Stimulated activated CD8-positive, alpha-beta memory T cell treated with anti-CD3 and anti-CD28 coated beads, Interleukin-15, amount 100 ng/mL, for 4 hours (primary cell): Measurements from ENCODE around the gene POLD3.

Experiments used
- DNase-seq, 2 donors: peaks; one replicate each; pipeline ENCODE4 v3.0.0-alpha.2; 2020; ENCODE audit warnings: low read depth in 2 of 2

The POLD3 gene

GRCh38 chr11:74687237-74688023 is 95.0 kb downstream of the POLD3 start:
- no peak for DNase-seq

DNA sequence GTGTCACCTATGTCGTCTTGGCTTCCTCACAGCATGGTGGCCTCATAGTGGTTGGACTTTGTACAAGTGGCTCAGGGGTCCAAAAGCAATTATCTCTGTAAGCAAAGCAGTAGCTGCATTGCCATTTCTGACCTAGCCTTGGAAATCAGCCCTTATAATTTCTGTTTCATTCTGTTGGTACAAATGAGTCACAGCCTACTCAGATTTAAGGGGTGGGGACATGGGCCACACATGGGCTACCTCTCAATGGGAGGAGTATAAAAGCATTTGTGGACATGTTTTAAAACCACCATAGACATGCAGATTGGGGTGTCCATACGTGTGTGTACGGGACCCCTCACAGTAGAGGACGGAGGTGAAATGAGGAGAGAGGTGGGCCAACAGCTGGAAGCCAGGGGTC is 97.3 kb downstream of the POLD3 start:
- no peak for DNase-seq

- no peak for DNase-seq
These were observed 99.4 kb downstream of the POLD3 start for GRCh38 chr11:74691755-74692154.
